Stimulated activated CD8-positive, alpha-beta memory T cell treated with anti-CD3 and anti-CD28 coated beads, Interleukin-7, amount 100 ng/mL, for 1 hour (primary cell): ENCODE measurements around the gene PAK4.
"Not testable (repeated sequence)": the region's sequence is repeated elsewhere in the genome, so short reads cannot be mapped to it uniquely, and the experiment has no call there.

Experiments used
- DNase-seq, 2 donors: peaks; one replicate each; pipeline ENCODE4 v3.0.0-alpha.2; 2020; ENCODE audit warnings: low read depth in 2 of 2

Gene PAK4

GRCh38 chr19:39130337-39131254, 5.0 kb downstream of the PAK4 start:
- no peak for DNase-seq

GRCh38 chr19:39131255-39131755, 5.7 kb downstream of the PAK4 start:
- DNase-seq = no peak

DNA sequence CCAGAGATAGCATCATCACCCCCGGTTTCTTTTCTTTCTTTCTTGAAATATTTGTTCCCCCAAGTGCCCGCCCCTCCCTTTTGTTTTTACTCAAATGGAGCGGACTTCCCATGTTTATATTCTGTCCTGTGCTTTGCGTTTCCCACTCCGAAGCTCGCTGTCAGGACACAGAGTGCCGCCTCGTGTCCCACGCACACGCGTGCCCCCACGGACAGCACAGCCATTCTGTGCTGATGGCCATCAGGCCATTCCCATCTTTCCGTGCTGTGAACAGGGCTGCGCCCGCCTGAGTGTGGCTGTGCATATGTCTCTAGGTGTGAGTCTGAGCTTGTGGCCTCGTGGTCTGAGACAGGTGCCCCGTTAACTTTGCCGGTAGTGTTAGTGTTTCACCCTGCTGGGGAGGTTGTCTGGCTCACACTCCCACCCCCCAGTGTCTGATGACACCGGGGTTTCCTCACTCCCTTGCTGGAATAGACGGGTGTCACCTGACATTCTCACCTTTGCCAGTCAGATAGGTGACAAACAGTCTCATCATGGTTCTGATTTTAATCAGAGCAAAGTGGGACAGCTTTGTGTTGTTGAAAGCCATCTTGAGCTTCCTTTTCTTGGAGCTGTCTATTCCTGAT, 6.9 kb downstream of the PAK4 start:
- no peak for DNase-seq

GRCh38 chr19:39133431-39134270, 8.1 kb downstream of the PAK4 start:
- no peak for DNase-seq

DNA sequence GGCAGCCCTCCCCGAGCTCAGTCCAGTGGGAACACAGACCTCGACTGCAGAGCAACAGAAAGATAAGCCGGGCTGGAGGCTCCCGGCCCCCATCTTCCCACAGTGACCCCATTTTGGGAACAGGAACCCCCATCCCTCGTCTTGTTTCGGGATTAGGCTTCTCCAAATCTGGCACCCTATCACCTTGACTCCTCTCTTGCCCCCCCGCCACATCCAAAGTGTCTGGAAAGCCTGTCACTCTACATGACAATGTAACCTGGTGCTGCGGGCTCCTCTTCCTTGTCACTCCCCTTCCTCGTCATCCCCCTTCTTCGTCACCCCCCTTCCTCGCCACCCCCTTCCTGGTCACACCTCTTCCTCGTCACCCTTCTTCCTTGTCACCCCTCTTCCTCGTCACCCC, 10.1 kb downstream of the PAK4 start:
- DNase-seq = no peak

GRCh38 chr19:39136225-39136940, 10.8 kb downstream of the PAK4 start:
- no peak for DNase-seq

DNA sequence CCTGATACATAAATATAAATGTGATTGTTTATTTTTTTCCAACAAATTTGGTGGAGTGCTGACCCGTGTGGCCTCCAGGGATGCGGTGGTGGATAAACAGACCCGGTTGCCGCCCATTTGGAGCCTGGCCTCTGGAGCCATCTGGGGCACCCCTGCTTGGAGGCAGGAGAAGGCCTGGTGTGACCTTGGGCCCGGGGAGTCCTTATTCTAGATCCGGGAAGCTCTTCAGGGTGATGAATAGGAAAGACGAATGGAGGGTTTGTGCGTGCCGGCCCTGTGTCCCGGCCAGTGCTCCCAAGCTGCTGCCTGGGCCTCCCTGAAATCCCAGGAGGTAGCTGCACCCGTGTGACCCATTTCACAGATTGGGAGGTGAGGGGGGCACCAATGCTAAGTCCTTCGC, 11.5 kb downstream of the PAK4 start:
- DNase-seq = no peak

DNA sequence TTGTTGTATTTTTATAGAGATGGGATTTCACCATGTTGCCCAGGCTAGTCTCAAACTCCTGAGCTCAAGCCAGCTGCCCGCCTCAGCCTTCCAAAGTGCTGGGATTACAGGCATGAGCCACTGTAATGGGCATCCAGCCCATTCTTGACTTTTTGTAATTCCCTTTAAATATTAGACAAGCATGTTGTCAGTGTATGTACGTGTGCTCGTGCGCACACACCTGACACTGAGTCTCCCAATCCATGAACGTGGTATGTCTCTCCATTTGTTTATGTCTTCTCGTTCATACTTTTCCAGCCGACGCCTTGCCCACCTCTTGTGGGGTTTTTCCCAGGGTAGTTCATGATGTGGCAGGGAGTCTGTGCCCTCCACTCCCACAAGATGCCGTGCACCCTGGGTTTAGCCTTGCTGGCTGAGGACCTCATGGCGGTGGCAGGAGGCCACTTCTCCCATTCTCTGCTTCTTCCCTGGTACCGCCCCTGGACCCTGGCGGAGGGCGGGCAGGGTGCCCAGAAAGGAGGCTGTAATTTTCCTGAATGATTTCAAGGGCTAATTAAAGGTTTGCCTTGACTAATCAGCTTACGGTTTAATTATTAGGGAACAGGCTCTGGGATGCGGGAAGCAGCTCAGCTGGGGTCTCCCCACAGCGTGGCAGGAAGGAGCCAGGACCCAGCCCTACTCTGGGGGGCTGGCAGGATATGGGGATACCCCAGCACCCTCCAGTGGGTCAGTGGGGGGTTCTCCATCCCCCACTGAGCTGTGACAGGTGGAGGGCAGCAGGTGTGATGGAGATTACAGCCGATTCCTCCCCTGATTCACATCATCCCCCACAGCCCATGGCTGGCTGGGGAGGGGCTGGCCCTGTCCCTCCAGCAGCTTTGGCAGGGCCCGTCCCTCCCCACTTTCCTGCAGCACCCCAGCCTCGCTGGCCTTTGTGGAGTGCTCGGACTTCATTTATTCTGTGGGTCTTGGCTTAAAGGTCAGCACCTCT, 12.9 kb downstream of the PAK4 start:
- DNase-seq = no peak

- DNase-seq = no peak
These were observed 13.8 kb downstream of the PAK4 start for GRCh38 chr19:39139305-39139874.

DNA sequence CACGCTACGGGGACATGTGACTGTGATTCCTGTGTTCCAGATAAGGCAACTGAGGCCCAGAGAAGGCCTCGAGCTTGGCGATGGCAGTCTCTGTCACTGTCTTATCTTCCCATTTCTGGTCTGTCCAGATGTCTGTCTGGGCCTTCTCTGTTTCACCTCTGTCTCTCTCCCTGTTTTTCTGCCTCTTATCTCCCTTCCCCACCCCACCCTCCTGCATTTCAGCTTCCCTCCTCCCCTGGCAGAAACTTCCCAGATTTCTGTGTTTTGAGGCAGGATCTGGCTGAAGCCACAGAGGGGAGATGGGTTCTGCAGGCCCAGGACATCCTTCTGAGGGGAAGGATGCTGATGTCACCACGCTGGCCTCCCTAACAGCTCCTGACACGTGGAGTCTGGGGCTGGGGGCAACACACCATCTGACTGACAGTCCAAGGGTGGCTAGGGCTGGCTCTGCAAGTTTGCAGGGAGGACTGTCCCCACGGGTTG, 14.4 kb downstream of the PAK4 start:
- DNase-seq = no peak

DNA sequence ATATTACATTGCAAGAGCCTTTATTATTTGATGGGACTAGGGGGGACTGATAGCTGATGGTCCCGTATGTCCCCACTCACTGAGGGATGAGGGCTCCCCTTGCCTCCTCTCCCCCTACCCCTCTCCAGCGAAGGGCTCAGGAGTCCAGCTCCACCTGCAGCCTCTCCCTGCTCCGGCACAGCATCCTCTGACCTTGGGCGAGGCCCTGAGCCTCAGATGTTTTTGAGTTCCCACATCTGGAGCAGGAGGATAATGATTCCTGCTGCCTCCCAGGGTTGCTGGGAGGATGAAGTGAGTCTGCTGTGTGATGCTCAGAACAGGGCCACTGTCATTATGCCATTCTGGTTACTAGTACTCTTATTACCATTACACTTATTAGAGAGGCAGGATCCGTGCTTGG, 15.0 kb downstream of the PAK4 start:
- no peak for DNase-seq

DNA sequence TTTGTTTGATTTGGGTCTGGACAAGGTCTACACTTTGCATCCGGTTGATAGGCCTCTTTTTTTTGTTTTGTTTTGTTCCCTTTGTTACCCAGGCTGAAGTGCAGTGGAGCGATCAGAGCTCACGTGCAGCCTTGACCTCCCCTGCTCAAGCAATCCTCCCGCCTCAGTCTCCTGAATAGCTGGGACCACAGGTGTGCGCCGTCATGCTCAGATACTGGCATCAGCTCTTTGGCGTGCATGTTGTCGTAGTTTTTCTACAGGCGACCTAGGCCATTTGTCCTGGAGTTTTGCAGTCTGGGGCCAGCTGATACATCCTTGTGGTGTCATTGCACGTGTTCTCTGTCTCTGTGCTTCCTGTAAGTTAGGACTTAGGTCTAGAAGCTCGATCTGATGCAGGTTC, 16.3 kb downstream of the PAK4 start:
- DNase-seq = no peak

DNA sequence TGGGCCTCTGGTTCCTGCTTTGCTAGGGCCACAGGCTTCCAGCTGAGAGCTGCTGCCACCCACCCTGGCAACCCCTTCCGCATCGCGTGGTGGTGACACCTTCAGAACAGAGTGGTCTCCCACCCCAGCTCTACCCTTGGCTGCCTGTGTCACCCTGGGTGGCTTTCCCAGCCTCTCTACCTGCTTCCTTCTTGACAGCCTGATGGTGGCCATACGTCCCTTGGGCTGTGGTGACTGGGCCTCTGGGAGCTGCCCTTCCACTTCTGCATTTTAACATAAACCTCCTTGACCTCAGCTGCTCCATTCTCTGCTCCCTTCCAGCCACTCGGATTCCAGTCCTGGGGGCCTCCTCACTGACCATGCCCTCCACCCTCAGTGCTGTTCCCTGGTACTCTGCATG, 17.0 kb downstream of the PAK4 start:
- DNase-seq = no peak

- DNase-seq = not testable (repeated sequence)
These were observed 18.2 kb downstream of the PAK4 start for GRCh38 chr19:39143757-39144289.

DNA sequence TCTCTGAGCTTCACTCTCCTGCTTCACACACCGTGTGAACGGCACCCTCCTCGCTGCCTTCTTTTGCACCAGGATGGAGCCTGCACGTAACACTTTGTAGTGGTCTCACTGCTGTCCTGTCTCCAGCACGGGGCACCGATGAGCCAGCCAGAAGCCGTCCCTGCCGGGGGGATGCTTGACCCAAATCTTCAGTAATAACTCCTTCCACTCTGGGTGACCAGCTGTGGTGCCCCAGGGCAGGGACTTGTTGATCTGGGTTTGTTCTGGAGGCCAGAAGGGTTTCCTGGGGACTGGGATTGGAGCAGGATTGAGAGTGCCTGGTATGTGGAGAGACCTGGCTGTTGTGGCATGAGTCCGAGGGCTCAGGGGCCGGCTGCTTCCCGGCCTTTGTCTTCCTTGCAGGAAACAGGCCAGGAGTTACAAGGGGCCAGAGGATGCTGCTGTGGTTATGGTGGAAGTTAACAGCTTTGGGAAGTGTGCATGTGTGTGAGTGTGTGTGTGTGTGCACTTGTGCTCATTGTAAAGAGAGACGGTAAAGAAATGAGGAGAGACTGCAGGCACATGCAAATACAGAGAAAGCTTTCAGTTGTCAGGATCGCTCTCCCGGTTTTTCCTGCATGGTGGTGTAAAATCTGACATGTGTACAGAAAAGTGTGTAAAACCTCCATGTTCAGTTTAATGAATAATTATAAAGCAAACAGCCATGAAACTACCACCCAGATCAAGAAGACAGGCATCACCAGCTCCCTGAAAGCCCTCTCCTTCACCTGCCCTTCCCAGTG, 18.9 kb downstream of the PAK4 start:
- DNase-seq = no peak

DNA sequence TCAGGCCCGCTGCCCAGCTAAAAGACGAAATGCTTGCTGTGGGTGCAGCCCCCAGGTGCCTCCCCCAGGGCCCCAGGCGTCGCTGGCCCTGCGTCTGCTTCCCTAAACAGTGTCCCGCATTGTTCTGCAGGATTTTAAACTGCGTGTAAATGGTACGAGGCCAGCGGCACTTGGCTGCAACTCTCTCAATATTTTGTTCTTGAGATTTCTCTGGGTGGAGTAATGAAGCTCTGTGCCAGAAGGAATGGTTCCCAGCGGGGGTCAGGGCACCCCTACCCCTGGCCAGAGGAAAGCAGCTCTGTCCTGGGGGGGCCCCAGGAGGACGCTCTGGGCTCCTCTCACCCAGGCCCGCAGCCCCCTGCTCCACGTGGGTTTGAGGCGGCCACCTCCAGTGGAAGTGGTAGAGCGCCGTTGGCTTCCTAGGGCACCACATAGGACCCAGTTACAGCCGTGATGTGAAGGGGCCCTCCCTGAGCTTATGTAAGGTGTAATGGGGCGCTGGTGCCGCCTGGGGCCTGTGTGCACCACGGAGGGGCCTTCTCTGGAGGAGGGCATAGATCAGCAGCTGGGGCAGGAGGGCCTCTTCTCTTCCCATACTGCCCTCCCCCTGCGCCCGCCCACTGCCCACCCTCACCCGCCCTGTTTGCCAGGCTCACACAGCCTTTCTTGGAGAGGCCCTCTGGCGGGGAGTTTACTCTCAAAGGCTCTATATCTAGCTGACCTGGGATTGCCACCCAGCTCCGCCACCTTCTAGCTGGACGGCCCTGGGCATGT, 19.8 kb downstream of the PAK4 start:
- DNase-seq = no peak

GRCh38 chr19:39146091-39146490, 20.5 kb downstream of the PAK4 start:
- DNase-seq = no peak
